GM12878 (cell line): ENCODE results near the gene CDK13. TPM values are rescaled to one million over a fixed set of nuclear protein-coding genes. Genes with fewer than 3 reads are reported as not detected.

Experiments
- CHD1 ChIP-seq: IDR thresholded peaks from 2 replicates; pipeline ENCODE4 v1.6.1; 2012; ENCODE audit warnings: low read depth, low read length, improper control_type of control experiment
- CREB1 ChIP-seq: IDR thresholded peaks from 2 replicates; pipeline ENCODE4 v1.6.1; 2012; ENCODE audit warnings: low read depth, mild to moderate bottlenecking, inconsistent platforms
- FOXK2 ChIP-seq: fragments of 450-650 bp; IDR thresholded peaks from 2 replicates; pipeline ENCODE4 v1.6.1; 2017; ENCODE audit warnings: mild to moderate bottlenecking, moderate library complexity
- JUND ChIP-seq: IDR thresholded peaks from 2 replicates; pipeline ENCODE4 v1.6.1; 2012; ENCODE audit warnings: low read depth, mild to moderate bottlenecking, low read length, improper control_type of control experiment, moderate library complexity
- MEF2A ChIP-seq: IDR thresholded peaks from 2 replicates; pipeline ENCODE4 v1.6.1; 2011; ENCODE audit warnings: low read depth, mild to moderate bottlenecking, low read length, moderate library complexity; ENCODE audit not compliant: insufficient read depth
- NBN ChIP-seq: fragments of 450-650 bp; IDR thresholded peaks from 2 replicates; pipeline ENCODE4 v1.6.1; 2016
- POLR2AphosphoS2 ChIP-seq: IDR thresholded peaks from 2 replicates; pipeline ENCODE4 v1.6.1; 2011; ENCODE audit warnings: low read depth, mild to moderate bottlenecking, low read length, improper control_type of control experiment, moderate library complexity
- ZNF384 ChIP-seq: IDR thresholded peaks from 2 replicates; pipeline ENCODE4 v1.6.1; 2012; ENCODE audit warnings: low read depth, mild to moderate bottlenecking, low read length, improper control_type of control experiment, borderline replicate concordance
- polyA plus RNA-seq, 11 experiments: library from polyadenylated mRNA; depleted of rRNA in 4 of 11; unstranded in 6 of 11; stranded (reverse) in 5 of 11; fragments of >200 nt; fragmentation: Nextera tagmentation in 4 of 11; fragmentation: Illumina TruSeq in 1 of 11; extraction: Ambion mirVana in 4 of 11; extraction: Trizol in 1 of 11; gene quantifications; 1 replicate in 1 of 11; 2 replicates in 10 of 11; pipeline versions ENCODE4 v1.2.1 to v1.2.3, GENCODE V29; 2011 to 2016; ENCODE audit warnings: inconsistent platforms in 2 of 11, missing spikeins in 2 of 11, low read depth in 1 of 11
- total RNA-seq, 4 experiments: library from RNA; depleted of rRNA in 3 of 4; stranded (reverse); fragments of >200 nt in 3 of 4; fragmentation: Illumina TruSeq in 1 of 4; extraction: Trizol in 1 of 4; gene quantifications; 2 replicates each; pipeline versions ENCODE4 v1.2.1 to v1.2.3, GENCODE V29; 2013 to 2021
- TF ChIP-seq, protein P1 (sequence below): IDR thresholded peaks from 2 replicates; pipeline ENCODE4 v1.6.1; 2012; ENCODE audit warnings: low read length, inconsistent platforms
- TF ChIP-seq, protein P2 (sequence below): fragments of 450-650 bp; formaldehyde crosslinking; IDR thresholded peaks from 2 replicates; pipeline ENCODE4 v1.4.0; 2020; ENCODE audit warnings: mild to moderate bottlenecking, moderate library complexity
- TF ChIP-seq, protein P3 (sequence below): IDR thresholded peaks from 2 replicates; pipeline ENCODE4 v1.6.1; 2012; ENCODE audit warnings: low read depth, low read length, improper control_type of control experiment

The CDK13 gene
- total and polyA plus RNA-seq, 10 of the 15 experiments (the other 5 are each of a cell fraction or from before 2014, with no cell fraction given), result 10.8 to 44.4 (median 28.0) TPM

DNA sequence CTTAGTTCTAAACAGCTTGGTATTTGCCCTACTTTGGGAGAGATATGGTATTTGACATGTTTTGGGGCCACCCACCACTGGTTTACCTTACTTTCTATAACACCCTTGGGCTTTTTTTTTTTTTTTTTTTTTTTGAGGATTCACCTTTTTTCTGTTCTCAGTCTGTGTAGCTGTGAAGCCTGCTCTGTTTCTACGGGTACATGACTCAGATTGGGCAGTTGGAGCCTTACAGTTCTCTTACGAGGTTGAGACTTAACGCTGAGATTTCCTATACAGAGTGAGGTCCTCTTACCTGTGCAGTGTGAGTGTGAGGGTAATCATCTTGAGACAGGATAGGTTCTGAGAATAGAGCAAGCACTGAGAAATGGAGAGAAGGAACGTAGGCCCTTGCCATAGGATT, 77.5 kb downstream of the CDK13 start (continued):
- TF ChIP-seq, protein P1, sequence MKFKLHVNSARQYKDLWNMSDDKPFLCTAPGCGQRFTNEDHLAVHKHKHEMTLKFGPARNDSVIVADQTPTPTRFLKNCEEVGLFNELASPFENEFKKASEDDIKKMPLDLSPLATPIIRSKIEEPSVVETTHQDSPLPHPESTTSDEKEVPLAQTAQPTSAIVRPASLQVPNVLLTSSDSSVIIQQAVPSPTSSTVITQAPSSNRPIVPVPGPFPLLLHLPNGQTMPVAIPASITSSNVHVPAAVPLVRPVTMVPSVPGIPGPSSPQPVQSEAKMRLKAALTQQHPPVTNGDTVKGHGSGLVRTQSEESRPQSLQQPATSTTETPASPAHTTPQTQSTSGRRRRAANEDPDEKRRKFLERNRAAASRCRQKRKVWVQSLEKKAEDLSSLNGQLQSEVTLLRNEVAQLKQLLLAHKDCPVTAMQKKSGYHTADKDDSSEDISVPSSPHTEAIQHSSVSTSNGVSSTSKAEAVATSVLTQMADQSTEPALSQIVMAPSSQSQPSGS, result no peak
- TF ChIP-seq MEF2A, result no peak
- no peak for TF ChIP-seq POLR2AphosphoS2
- TF ChIP-seq, protein P2, sequence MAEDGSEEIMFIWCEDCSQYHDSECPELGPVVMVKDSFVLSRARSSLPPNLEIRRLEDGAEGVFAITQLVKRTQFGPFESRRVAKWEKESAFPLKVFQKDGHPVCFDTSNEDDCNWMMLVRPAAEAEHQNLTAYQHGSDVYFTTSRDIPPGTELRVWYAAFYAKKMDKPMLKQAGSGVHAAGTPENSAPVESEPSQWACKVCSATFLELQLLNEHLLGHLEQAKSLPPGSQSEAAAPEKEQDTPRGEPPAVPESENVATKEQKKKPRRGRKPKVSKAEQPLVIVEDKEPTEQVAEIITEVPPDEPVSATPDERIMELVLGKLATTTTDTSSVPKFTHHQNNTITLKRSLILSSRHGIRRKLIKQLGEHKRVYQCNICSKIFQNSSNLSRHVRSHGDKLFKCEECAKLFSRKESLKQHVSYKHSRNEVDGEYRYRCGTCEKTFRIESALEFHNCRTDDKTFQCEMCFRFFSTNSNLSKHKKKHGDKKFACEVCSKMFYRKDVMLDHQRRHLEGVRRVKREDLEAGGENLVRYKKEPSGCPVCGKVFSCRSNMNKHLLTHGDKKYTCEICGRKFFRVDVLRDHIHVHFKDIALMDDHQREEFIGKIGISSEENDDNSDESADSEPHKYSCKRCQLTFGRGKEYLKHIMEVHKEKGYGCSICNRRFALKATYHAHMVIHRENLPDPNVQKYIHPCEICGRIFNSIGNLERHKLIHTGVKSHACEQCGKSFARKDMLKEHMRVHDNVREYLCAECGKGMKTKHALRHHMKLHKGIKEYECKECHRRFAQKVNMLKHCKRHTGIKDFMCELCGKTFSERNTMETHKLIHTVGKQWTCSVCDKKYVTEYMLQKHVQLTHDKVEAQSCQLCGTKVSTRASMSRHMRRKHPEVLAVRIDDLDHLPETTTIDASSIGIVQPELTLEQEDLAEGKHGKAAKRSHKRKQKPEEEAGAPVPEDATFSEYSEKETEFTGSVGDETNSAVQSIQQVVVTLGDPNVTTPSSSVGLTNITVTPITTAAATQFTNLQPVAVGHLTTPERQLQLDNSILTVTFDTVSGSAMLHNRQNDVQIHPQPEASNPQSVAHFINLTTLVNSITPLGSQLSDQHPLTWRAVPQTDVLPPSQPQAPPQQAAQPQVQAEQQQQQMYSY, result no peak
- no peak for TF ChIP-seq ZNF384
- no peak for TF ChIP-seq NBN
- TF ChIP-seq, protein P3, sequence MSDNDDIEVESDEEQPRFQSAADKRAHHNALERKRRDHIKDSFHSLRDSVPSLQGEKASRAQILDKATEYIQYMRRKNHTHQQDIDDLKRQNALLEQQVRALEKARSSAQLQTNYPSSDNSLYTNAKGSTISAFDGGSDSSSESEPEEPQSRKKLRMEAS, result no peak
- no peak for TF ChIP-seq FOXK2
- TF ChIP-seq JUND, result no peak
- TF ChIP-seq CHD1, result no peak
- no peak for TF ChIP-seq CREB1
